HG03520 (cell line): ENCODE results near the gene SND1.
"Not testable (repeated sequence)": the region's sequence is repeated elsewhere in the genome, so short reads cannot be mapped to it uniquely, and the experiment has no call there.

Experiments
- ATAC-seq: cut with Tn5 transposase; IDR thresholded peaks from one replicate; pipeline ENCODE4 v1.9.1; 2021; ENCODE audit warnings: mild to moderate bottlenecking, moderate library complexity; ENCODE audit not compliant: unreplicated experiment

The SND1 gene

GRCh38 chr7:127948312-127948711, 296.3 kb downstream of the SND1 start:
- ATAC-seq = no peak

- no peak for ATAC-seq
Measured at GRCh38 chr7:127948930-127949329, 296.9 kb downstream of the SND1 start.

DNA sequence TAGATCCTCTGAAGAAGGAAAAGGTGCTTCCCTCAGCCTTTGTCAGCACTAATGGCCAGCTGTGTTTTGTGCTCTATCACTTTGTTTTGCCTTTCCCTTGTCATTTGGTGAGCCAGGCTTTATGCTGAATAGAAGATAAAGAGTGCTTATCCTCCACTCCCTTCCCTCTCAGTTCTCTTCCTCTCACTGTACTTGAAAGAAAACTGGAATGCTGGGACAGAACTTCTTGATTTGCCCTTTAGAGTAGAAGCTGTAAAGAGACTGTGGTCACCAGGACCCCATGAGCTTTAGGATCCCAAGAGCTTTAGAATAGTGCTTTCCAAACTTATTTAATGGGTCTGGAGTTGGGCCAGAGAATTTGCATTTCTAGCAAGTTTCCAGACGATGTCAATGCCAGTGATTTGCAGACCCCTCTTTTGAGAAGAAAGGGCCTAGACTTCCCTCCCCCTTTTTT, 297.8 kb downstream of the SND1 start:
- no peak for ATAC-seq

- no peak for ATAC-seq
Measured at GRCh38 chr7:127950233-127950935, 298.4 kb downstream of the SND1 start.

DNA sequence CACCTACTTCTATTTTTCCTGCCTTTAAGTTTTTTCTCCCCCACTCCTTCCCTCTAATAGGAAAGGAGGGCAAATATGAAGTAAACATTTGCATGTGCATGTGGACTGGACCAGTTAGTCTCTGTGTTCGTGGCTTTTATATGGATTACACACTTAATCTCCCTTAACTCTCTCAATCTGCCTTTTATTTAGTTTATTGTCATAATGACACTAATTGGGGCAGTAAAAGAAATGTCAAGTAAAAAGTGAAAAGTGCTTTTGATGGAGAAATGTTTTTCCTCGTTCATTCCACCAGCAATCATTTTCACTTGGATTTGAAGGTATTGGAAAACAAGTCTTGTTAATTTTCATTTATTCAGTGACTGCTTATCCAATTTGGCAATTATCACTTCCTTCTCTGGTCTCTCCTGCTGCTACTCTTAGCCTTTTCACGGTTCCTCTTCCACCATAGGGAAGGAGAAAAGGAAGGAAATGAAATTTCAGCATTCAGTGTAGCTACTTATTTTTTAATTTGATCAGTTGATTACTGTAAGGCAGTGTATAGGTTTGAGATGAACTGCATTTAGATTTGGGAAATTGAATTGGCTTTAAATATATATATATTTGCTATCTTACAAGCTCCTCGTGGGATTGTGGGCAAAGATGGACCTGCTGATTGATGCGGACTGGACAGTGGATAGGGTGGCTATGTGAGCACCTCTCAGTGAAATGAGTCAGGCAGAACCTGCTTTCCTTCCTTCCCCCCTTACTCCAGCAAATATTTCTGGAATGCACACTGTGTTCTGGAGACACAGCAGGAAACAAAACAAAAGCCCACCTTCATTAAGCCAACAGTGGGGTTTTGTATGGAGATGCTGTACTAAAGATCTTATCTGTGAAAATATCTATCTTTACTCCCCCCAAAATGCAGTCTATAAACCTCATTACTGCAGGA, 301.7 kb downstream of the SND1 start:
- ATAC-seq = no peak

GRCh38 chr7:127954357-127954748, 302.4 kb downstream of the SND1 start:
- ATAC-seq = no peak

- no peak for ATAC-seq
Measured at GRCh38 chr7:127955051-127955531, 303.1 kb downstream of the SND1 start.

GRCh38 chr7:127957886-127958285, 305.9 kb downstream of the SND1 start:
- ATAC-seq = no peak

DNA sequence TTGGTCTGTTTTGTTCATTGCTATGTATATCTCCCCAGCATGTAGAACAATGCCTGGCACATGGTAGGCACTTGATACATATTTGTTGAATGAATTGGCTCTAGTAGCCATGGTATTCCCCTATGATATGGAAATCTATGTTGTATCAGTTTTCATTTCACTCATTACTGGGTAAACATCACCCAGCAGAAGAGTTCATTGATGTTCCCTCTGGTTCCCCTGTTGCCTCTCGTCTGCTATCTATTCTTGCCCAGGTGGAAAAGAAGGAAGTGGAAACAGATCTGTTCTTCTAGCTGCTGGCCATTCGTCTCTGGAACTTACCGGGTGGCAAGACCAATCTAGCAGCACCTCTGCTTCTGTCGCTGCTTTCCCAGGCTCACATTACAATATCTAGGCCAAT, 307.8 kb downstream of the SND1 start:
- ATAC-seq = no peak

DNA sequence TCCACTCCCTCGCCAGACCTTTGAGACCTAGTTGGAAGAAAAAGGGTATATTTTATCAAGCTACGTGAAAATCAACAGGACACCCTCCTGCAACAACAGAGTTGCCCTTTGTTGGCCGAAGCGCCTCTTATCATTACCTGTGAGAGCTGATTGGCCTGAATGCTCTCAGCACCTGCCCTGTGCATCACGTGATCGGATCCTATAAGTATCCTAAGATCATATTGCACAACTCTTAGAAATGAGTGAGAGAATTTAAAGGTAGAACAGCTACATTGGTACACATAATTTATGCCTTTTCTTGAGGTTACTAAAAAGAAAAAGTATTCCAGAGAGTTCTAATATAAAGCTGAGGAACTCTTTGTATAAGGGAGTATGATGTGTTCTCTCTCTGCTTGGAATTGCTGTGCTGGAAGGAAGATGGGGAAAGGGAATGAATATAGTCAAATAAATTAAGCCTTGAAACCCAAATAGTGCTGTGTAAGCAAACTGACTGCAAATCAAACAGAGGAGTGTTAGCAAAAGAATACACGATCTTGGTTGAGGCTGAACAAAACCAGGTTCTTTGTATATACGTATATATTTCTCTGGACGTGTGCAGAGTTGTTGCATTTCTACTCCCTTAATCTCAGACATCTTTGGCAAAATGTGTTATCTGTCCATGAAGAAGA, 309.9 kb downstream of the SND1 start:
- no peak for ATAC-seq

GRCh38 chr7:127962589-127963361, 310.8 kb downstream of the SND1 start:
- no peak for ATAC-seq

DNA sequence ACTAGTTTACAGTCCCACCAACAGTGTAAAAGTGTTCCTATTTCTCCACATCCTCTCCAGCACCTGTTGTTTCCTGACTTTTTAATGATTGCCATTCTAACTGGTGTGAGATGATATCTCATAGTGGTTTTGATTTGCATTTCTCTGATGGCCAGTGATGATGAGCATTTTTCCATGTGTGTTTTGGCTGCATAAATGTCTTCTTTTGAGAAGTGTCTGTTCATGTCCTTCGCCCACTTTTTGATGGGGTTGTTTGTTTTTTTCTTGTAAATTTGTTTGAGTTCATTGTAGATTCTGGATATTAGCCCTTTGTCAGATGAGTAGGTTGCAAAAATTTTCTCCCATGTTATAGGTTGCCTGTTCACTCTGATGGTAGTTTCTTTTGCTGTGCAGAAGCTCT, 311.9 kb downstream of the SND1 start:
- not testable (repeated sequence) for ATAC-seq

DNA sequence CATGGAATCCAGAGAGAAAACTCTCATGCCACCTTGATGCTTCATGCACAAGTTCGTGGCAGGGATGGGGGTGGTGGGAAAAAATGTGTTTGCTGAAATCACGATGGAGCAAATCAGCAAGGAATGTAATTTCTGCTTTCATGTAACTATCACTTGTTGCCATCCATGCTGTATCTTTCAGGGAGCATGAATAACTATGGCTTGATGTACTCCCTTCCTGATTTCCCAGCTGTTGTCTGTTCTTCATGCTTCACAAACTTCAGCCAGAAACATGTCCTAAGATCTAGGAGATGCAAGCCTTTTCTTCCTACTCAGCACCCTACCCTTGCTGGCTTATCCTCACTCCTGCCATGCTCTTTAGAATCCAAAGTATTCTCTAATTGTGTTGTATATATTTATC, 315.3 kb downstream of the SND1 start:
- no peak for ATAC-seq

GRCh38 chr7:127968547-127968946, 316.6 kb downstream of the SND1 start:
- no peak for ATAC-seq

GRCh38 chr7:127973832-127974231, 321.8 kb downstream of the SND1 start:
- no peak for ATAC-seq

GRCh38 chr7:127974446-127975035, 322.5 kb downstream of the SND1 start:
- ATAC-seq = no peak

DNA sequence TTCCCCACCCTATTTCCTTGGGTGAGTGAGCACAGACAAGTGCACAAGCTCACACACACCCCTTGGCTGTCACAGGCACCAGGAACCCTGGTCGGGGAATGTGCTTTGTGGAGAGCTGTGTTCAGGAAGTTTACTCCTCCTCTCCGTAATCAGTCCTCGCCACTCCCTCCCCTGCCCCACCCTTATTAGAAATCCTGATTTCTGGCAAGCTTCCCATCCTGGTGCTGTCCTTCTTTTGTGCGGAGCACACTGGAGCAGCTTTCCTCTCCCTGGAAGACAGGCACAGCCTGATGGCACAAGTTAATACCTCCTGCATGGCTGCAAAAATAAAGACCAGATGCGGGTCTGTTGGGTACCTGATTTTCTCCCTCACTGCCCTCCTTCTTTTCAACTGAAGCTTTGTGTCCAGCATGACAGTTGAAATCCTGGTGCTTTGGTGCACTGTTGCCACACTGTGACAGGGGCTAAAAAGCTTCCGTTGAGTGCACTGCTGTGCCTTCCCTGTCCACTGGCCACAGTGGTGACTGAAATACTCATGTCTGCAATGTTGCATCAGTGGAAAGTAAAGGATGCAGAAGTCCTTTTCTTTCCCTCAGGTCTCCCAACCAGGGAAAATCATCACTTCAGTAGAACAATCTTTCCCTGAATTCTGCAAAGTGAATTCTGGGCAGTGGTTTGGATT, 324.2 kb downstream of the SND1 start:
- ATAC-seq = no peak

DNA sequence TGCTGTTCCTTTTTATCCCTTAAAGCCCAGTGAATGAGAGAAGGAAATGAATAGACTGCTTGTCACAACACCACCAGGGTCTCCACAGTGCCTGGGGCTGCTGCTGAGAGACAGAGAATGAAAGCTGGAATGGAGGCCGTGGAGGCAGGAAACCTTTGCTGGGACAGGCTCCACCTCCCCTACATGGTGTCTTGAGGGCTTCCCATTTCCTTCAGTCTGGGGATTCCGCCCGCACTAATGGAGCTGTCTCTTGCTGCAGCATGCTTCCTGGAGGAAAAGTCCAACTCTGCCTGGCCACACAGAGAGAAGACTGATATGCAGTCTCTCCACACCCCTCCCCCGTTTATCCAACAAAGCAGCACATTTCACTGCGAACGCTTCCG, 324.7 kb downstream of the SND1 start:
- ATAC-seq = no peak

DNA sequence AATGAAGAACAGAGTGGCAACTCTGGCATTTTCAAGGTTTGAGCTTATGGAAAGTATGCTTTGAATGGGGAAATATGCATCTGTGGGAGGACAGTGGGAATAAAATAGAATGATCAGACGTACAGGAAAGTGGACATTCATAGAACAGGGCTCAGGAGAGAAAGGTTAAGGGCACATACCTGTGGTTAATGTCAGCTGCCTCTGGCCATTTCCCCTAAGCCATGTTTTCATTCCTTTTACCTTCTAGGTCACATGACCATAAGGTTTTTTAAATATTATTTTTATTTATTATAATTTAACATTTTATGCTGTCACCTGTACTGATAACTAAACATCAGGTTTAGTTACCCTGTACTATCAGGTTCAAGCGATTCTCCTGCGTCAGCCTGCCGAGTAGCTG, 326.4 kb downstream of the SND1 start:
- no peak for ATAC-seq
